Nephron progenitor cell (in vitro differentiated cells): Measurements from ENCODE around the gene ACTG1.

Source experiments
- DNase-seq: peaks from one replicate; pipeline ENCODE4 v3.0.0; 2021
- H3K27ac Mint-ChIP-seq: 2 replicates; pipeline ENCODE4 v1.8.0; 2021; ENCODE audit warnings: mild to moderate bottlenecking, moderate library complexity, mixed read lengths
- H3K27me3 Mint-ChIP-seq: 2 replicates; pipeline ENCODE4 v1.8.0; 2021; ENCODE audit warnings: mild to moderate bottlenecking, low read depth, mixed read lengths; ENCODE audit not compliant: poor library complexity
- H3K36me3 Mint-ChIP-seq: 2 replicates; pipeline ENCODE4 v1.8.0; 2021; ENCODE audit warnings: low read depth, mixed read lengths
- H3K4me1 Mint-ChIP-seq: 2 replicates; pipeline ENCODE4 v1.8.0; 2021; ENCODE audit warnings: mixed read lengths
- H3K4me3 Mint-ChIP-seq: 2 replicates; pipeline ENCODE4 v1.8.0; 2021; ENCODE audit warnings: mild to moderate bottlenecking, moderate library complexity, mixed read lengths
- H3K9me3 Mint-ChIP-seq: 2 replicates; pipeline ENCODE4 v1.8.0; 2021; ENCODE audit warnings: mild to moderate bottlenecking, moderate library complexity, mixed read lengths
- CTCF ChIP-seq: fragments of 200-600 bp; sonication (generic); IDR thresholded peaks from 2 replicates; pipeline ENCODE4 v1.5.0; 2021; ENCODE audit warnings: antibody characterized with exemption

ACTG1 gene

DNA sequence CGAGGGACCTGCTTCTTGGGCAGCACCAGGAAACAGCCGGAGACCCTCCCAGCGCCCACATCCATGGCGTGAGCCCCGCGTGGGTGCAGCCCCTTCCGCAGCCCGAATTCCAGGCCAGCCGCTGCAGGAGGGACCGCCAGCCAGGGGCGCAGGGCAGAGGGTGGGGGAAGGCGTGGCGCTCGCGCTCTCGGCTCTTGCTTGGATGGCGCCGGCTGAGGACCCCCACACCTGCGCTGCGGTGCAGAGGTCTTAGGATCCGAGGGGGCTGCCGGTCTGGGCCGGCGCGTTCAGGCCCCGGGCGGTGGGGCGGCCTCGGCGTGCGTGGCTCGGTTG, 28.8 kb downstream of the ACTG1 start:
- Mint-ChIP-seq H3K27me3 (peaks cover 21% of the 10 kb centered on the region), H3K9me3 (peaks cover 3% of the 10 kb centered on the region), H3K27ac (no peak overlapping the region), H3K4me3 (peak overlapping the region; percentile 69), H3K36me3 (no peaks in the 10 kb centered on the region), H3K4me1 (peaks cover 49% of the 10 kb centered on the region)
- peak; percentile 48 for DNase-seq
- TF ChIP-seq CTCF = no peak

GRCh38 chr17:81483085-81483861, 29.3 kb downstream of the ACTG1 start:
- peak; percentile 68 for DNase-seq
- Mint-ChIP-seq H3K9me3 (peaks cover 3% of the 10 kb centered on the region), H3K27me3 (peaks cover 23% of the 10 kb centered on the region), H3K4me1 (peaks cover 49% of the 10 kb centered on the region), H3K4me3 (peak overlapping the region; percentile 69), H3K36me3 (no peaks in the 10 kb centered on the region), H3K27ac (peak overlapping the region; percentile 47)
- TF ChIP-seq CTCF = no peak

- H3K36me3 Mint-ChIP-seq = peaks cover 4% of the 10 kb centered on the region
- peak overlapping the region; percentile 47 for H3K27ac Mint-ChIP-seq
- peaks cover 23% of the 10 kb centered on the region for H3K27me3 Mint-ChIP-seq
- H3K4me1 Mint-ChIP-seq = peaks cover 54% of the 10 kb centered on the region
- peaks cover 3% of the 10 kb centered on the region for H3K9me3 Mint-ChIP-seq
- H3K4me3 Mint-ChIP-seq = peak overlapping the region; percentile 69
- no peak for DNase-seq
- no peak for TF ChIP-seq CTCF
Measured at GRCh38 chr17:81482673-81483072, 29.9 kb downstream of the ACTG1 start.

- H3K4me1 Mint-ChIP-seq = peaks cover 59% of the 10 kb centered on the region
- peak overlapping the region; percentile 47 for H3K27ac Mint-ChIP-seq
- peaks cover 4% of the 10 kb centered on the region for H3K36me3 Mint-ChIP-seq
- H3K27me3 Mint-ChIP-seq = peaks cover 25% of the 10 kb centered on the region
- DNase-seq = no peak
- H3K9me3 Mint-ChIP-seq = peaks cover 5% of the 10 kb centered on the region
- no peak for TF ChIP-seq CTCF
- peak overlapping the region; percentile 69 for H3K4me3 Mint-ChIP-seq
Measured at GRCh38 chr17:81481815-81482505, 30.6 kb downstream of the ACTG1 start.

GRCh38 chr17:81481073-81481799, 31.4 kb downstream of the ACTG1 start:
- H3K4me1 Mint-ChIP-seq = peaks cover 57% of the 10 kb centered on the region
- peaks cover 27% of the 10 kb centered on the region for H3K27me3 Mint-ChIP-seq
- DNase-seq = peak; percentile 84
- peaks cover 6% of the 10 kb centered on the region for H3K9me3 Mint-ChIP-seq
- TF ChIP-seq CTCF = no peak
- H3K4me3 Mint-ChIP-seq = peak overlapping the region; percentile 69
- H3K36me3 Mint-ChIP-seq = peaks cover 4% of the 10 kb centered on the region
- no peak overlapping the region for H3K27ac Mint-ChIP-seq
